Lower leg skin (tissue), 3 donors: ENCODE measurements around the gene RGMA.

Experiments used
- CTCF ChIP-seq, 3 donors: fragments of 450-650 bp; IDR thresholded peaks; one replicate each; pipeline ENCODE4 v1.5.1; 2016; ENCODE audit warnings: antibody characterized with exemption in 3 of 3, mild to moderate bottlenecking in 3 of 3, moderate library complexity in 2 of 3
- POLR2A ChIP-seq, 2 donors: fragments of 450-650 bp; IDR thresholded peaks; one replicate each; pipeline ENCODE4 v1.6.1; 2016 to 2017; ENCODE audit warnings: antibody characterized with exemption in 2 of 2, mild to moderate bottlenecking in 1 of 2, moderate library complexity in 1 of 2

- TF ChIP-seq POLR2A (IDR thresholded peaks at IDR 0.05) = no peak
- no peak for TF ChIP-seq CTCF (IDR thresholded peaks at IDR 0.05)
Measured at GRCh38 chr15:93060336-93061248, 28.4 kb downstream of the RGMA start.
